K562 treated with DMSO at 1 percent for 24 hours (cell line): ENCODE measurements around the gene BTBD2. TPM values are rescaled to one million over a fixed set of nuclear protein-coding genes. Genes with fewer than 3 reads are reported as not detected.

Experiments used
- total RNA-seq: library from RNA; unstranded; fragments of 300-600 nt; gene quantifications from 2 replicates; pipeline ENCODE4 v1.2.3, GENCODE V29; 2022; ENCODE audit warnings: low read depth; ENCODE audit not compliant: insufficient read depth

The BTBD2 gene
- total RNA-seq = 117 and 126 TPM in 2 replicates

DNA sequence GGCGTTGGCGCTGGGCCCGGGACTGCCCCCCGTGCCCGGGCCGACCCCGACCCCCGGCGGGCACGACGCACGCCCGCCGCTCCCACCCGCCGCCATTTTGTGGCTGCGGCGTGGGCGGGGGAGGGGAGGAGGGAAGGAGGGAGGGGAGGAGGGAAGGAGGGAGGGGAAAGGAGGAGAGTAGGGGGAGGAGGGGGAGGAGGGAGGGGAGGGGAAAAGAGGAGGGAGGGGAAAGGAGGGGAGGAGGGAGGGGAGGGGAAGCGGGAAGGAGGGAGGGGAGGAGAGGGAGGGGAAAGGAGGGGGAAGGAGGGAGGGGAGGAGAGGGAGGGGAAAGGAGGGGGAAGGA lies at the start of gene BTBD2:
TSS of gene BTBD2 (minus strand) at position 107 of the 343 bp plus-strand sequence. CDS start at position 96, 11 bp downstream.

DNA sequence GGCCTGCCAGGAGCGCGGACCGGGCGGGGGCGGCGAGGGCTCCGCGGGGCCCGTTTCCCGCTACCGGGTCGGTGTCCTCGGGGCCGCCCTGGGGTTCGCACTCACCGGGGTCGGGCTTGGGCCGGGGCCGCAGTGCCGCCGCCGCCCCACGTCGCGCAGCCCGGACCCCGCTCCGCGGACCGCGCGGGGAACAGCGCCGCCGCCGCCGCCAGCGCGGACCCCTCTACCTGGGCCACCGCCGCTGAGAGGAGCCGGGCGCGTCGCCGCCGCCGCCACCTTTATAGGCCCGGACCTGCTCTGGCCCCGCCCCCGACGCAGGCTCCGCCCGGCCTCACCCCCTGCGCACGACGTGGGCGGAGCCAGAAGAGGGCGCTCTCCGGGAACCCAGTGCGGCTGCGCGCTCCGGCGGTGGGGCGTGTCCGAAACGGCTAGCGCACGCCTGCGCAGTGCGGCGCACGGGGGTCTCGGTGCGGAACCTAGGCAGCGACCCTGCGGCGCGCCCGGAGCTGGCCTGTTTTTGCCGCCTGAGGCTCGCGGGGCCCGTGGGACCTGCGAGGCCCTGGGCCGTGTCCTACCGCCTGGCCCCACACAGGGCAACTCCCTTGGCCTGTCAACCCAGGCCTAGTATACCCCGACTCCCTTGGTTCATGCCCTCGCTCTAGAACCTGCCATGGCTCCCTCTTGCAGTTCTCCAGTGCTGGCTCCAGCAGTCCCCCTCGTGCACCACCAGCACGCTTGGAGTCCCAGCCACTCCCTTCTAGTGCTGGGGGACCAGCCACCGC lies 35.7 kb upstream of the BTBD2 start, which contains the start of gene MKNK2:
TSS of gene MKNK2 (minus strand) at position 254 of the 782 bp plus-strand sequence. CDS start 393 bp downstream, outside the sequence.

DNA sequence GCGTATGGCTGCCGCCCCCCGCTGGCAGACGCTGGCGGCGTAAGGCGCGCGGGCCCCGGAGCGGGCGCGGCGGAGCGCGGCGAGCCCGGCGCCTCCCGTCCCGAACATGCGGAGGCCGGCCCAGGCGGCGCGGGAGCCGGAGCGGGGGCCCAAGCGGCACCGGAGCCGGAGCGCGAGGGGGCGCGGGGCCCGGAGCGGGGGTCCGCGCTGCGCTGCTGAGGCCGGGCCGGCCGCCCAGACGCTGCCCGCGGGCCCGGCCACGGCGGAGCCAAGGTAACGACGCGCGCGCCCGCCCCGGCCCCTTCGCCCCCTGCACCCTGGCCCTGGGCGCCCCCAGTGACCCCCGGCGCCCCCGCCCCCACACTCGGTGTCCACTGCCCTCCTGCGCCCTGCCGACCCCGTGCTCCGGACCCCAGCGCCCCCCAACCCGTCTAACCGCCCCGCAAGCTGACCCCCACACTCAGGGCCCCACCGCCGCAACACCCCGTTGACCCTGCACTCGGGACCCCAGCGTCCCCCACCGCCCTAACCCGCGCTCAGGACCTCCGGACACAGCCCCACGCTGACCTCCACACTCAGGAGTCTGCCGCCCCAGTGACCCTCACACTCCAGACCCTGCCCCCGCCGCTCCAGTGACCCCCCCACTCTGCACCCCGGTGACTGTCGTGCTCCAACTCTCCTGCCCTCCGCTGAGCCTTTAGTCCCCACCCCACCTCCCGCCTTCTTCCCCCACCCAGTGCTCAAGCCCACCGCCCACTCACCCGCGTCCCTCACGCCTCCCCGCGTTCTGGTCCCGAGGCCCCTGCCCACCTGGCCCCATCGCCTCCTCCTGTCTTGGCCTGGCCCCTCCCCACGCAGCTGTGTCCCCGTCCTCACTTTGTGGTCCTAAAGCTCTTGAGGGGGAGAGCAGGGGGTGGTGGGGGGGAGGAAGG lies 74.1 kb downstream of the BTBD2 start, which contains the start of gene CSNK1G2:
TSS of gene CSNK1G2 (plus strand) at position 27 of the 932 bp plus-strand sequence. CDS start 28,601 bp downstream, outside the sequence.

Other genes with a start within 250 kb of the BTBD2 start
- 4.3 and 5.2 TPM in 2 replicates for gene ATP8B3, start 203.4 kb downstream of the BTBD2 start, total RNA-seq
- gene REXO1, start 167.2 kb downstream of the BTBD2 start, total RNA-seq = 37.0 and 38.1 TPM in 2 replicates
- 24.2 and 32.4 TPM in 2 replicates for gene KLF16, start 152.1 kb downstream of the BTBD2 start, total RNA-seq
- 230 and 249 TPM in 2 replicates for gene ABHD17A, start 130.2 kb downstream of the BTBD2 start, total RNA-seq
- 29.8 and 34.6 TPM in 2 replicates for gene ADAT3, start 110.3 kb downstream of the BTBD2 start, total RNA-seq
- 71.3 and 85.5 TPM in 2 replicates for gene SCAMP4, start 110.3 kb downstream of the BTBD2 start, total RNA-seq
- gene CSNK1G2, start 74.5 kb downstream of the BTBD2 start, total RNA-seq = 107 and 137 TPM in 2 replicates
- 395 and 452 TPM in 2 replicates for gene MKNK2, start 35.5 kb upstream of the BTBD2 start, total RNA-seq
- gene MOB3A, start 80.6 kb upstream of the BTBD2 start, total RNA-seq = 16.0 and 19.2 TPM in 2 replicates
- gene IZUMO4, start 81.2 kb upstream of the BTBD2 start, total RNA-seq = 1.2 and 1.5 TPM in 2 replicates
- 126 and 128 TPM in 2 replicates for gene AP3D1, start 135.9 kb upstream of the BTBD2 start, total RNA-seq
- 44.4 and 47.7 TPM in 2 replicates for gene DOT1L, start 148.2 kb upstream of the BTBD2 start, total RNA-seq
- gene PLEKHJ1, start 220.6 kb upstream of the BTBD2 start, total RNA-seq = 182 and 187 TPM in 2 replicates
- gene SF3A2, start 221.1 kb upstream of the BTBD2 start, total RNA-seq = 110 and 119 TPM in 2 replicates
- 36.6 and 42.4 TPM in 2 replicates for gene AMH, start 233.6 kb upstream of the BTBD2 start, total RNA-seq
- 0.89 TPM in 1 of 2 replicates, not detected in the other for gene JSRP1, start 240.7 kb upstream of the BTBD2 start, total RNA-seq